ENCODE results near the gene ZNF366. TPM values are rescaled to one million over a fixed set of nuclear protein-coding genes. Genes with fewer than 3 reads are reported as not detected.

ZNF366 gene
- total and polyA plus RNA-seq, 8 donors = 0.26 to 1.0 (median 0.52) TPM

- Histone ChIP-seq H3K4me1 (peaks cover 15 to 23% (median 15%) of the 10 kb centered on the region in 3 donors), H3K27ac (peak overlapping the region; percentile 18 to 60 (median 54)), H3K27me3 (no peaks in the 10 kb centered on the region), H3K36me3 (no peaks in the 10 kb centered on the region), H3K4me3 (no peak overlapping the region), H3K9me3 (no peaks in the 10 kb centered on the region)
- ATAC-seq (peak in 1 of 4 donors; percentile 21), FAIRE-seq (no peak), DNase-seq (no peak)
- intact Hi-C loops (cut with DNase I) = no loop called here
- 62 to 64% methylated on average over 4 of the region's 4 CpGs for WGBS, 2 donors
- TF ChIP-seq CTCF (IDR thresholded peaks at IDR 0.05) = no peak
Observed at GRCh38 chr5:72453246-72453775, 53.9 kb downstream of the ZNF366 start.

- DNase-seq (peak in 4 of 6 donors; percentile 54 to 74 (median 59)), ATAC-seq (peak; percentile 78 to 91 (median 86)), FAIRE-seq (peak; percentile 5)
- Histone ChIP-seq H3K27ac (peak overlapping the region; percentile 8 to 60 (median 54)), H3K36me3 (no peaks in the 10 kb centered on the region), H3K27me3 (no peaks in the 10 kb centered on the region), H3K9me3 (no peaks in the 10 kb centered on the region), H3K4me1 (peaks cover 15 to 23% (median 15%) of the 10 kb centered on the region in 3 donors), H3K4me3 (no peak overlapping the region)
- no peak for TF ChIP-seq CTCF (IDR thresholded peaks at IDR 0.05)
- intact Hi-C loops (cut with DNase I) = no loop called here
- WGBS, 2 donors = 11 to 15% methylated on average over 9 of the region's 9 CpGs
Observed at GRCh38 chr5:72452515-72453245, 54.5 kb downstream of the ZNF366 start.

- no peak for TF ChIP-seq CTCF (IDR thresholded peaks at IDR 0.05)
- H3K9me3 ChIP-seq = no peaks in the 10 kb centered on the region
- DNase-seq (peak in 2 of 6 donors; percentile 22 to 40), ATAC-seq (peak; percentile 44 to 70 (median 63)), FAIRE-seq (no peak)
- no peaks in the 10 kb centered on the region for H3K27me3 ChIP-seq
- H3K36me3 ChIP-seq = no peaks in the 10 kb centered on the region
- intact Hi-C loops (cut with DNase I) = no loop called here
- H3K27ac ChIP-seq = peak overlapping the region; percentile 8 to 60 (median 54)
- no peak overlapping the region for H3K4me3 ChIP-seq
- H3K4me1 ChIP-seq = peaks cover 15 to 23% (median 15%) of the 10 kb centered on the region in 3 donors
- WGBS, 2 donors = 58 to 64% methylated on average over 13 of the region's 13 CpGs
Observed at GRCh38 chr5:72451741-72452505, 55.3 kb downstream of the ZNF366 start.

GRCh38 chr5:72448368-72448767 lies 58.8 kb downstream of the ZNF366 start:
- DNase-seq = no peak
- 0 to 56% methylated on average over 1 of the region's 1 CpG for WGBS, 2 donors
- Histone ChIP-seq H3K27ac (no peak overlapping the region), H3K4me3 (no peak overlapping the region), H3K36me3 (no peaks in the 10 kb centered on the region), H3K9me3 (no peaks in the 10 kb centered on the region), H3K4me1 (peaks cover 11 to 20% (median 19%) of the 10 kb centered on the region in 3 donors), H3K27me3 (no peaks in the 10 kb centered on the region)
- ATAC-seq = no peak
- no peak for FAIRE-seq
- intact Hi-C loops (cut with DNase I) = no loop called here
- no peak for TF ChIP-seq CTCF (IDR thresholded peaks at IDR 0.05)

Data from pancreas (tissue), 10 donors.